HG03521 (cell line): ENCODE measurements around the gene CH25H.
"Not testable (repeated sequence)": the region's sequence is repeated elsewhere in the genome, so short reads cannot be mapped to it uniquely, and the experiment has no call there.

Experiments used
- ATAC-seq: cut with Tn5 transposase; IDR thresholded peaks from one replicate; pipeline ENCODE4 v1.9.1; 2021; ENCODE audit warnings: mild to moderate bottlenecking, moderate library complexity; ENCODE audit not compliant: unreplicated experiment

Gene CH25H

GRCh38 chr10:89201345-89202032 is 5.6 kb downstream of the CH25H start:
- no peak for ATAC-seq

GRCh38 chr10:89197473-89197872 is 9.6 kb downstream of the CH25H start:
- ATAC-seq = no peak

DNA sequence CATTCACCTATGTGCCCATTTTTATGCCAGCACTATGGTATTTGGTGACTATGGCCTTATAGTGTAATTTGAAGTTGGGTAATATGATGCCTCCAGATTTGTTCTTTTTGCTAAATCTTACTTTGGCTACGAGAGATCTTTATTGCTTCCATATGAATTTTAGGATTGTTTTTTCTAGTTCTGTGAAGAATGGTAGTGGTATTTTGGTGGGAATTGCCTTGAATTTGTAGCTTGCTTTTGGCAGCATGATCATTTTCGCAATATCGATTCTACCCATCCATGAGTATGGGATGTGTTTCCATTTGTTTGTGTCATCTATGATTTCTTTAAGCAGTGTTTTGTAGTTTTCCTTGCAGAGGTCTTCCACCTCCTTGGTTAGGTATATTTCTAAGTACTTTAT is 15.8 kb downstream of the CH25H start:
- ATAC-seq = not testable (repeated sequence)

DNA sequence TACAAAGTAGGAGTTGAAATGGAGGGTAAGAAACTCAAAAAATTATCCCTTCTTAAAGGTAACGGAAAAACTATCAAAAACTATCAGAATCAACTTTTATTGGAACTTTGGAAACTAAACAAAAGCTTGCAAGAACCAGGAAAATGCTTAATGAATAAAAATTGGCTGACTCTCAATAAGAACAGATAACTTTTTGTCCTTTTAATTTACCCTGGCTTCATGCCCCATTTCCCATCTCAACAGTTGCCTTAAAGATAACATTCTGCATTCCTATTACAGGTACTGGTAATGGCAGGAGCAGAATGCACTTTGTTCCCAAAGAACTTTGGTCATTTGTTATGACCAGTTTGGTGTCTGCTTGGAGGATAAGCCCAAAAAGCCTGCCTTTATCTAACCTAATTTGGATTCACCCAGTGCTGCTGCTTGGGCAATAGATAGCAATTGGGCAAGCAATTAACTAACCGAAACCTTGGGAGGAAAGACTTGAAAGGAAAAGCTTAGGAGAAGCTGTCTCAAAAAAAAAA is 17.8 kb downstream of the CH25H start:
- ATAC-seq = no peak

DNA sequence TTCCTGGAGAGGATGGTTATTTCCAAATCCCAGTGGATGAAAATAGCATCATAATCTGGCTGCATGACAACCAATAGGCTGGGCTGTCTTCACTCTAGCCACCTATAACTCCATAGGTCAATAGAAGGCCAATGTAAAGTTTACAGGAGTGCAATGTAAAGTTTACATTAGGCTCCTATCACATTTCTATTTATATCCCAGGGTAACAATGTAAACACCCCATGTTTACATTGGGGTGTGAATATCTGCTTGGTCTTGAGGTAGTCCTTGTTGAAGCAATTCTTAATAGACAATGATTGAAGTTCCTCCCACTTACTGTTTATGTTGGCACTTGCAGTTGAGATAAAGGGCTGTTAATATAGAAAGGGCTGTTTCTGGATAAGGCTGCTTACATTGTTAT is 21.5 kb downstream of the CH25H start:
- no peak for ATAC-seq

DNA sequence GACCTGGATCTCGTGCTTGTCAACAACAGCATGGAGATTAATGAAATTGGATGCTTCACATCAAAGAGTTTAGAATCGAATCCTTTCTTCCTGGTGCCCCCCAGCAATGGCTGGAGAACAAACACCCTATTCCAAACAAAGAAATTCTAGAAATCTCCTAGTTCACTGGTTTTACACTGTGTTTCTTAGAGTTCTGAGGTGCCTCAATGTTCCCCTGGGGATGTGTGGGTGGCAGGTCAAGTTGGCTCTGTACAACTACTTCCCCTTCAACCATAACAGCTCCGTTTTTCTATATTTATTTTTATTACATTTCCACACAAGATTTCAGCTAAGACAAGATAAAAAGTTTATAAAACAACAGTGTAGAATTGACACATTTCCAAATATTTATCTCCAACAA is 22.5 kb downstream of the CH25H start:
- ATAC-seq = no peak

DNA sequence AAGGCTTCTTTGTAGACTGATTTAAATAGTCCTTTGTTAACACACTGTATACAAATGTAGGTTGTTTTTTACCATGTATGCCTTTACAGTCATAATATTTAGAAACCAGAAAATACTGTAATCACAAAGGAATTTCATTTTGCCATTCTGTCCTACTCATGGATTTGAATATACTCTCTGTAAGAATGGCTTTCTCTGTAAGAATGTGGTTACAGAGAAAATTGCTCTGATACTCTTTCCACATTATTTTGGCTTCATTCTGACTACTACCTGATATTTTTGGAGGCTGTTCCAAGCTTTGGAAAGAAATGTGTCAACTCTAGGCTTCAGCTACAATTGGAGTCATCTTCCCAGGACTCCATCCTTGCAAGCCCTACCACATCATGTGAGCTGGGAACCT is 23.5 kb downstream of the CH25H start:
- ATAC-seq = no peak

DNA sequence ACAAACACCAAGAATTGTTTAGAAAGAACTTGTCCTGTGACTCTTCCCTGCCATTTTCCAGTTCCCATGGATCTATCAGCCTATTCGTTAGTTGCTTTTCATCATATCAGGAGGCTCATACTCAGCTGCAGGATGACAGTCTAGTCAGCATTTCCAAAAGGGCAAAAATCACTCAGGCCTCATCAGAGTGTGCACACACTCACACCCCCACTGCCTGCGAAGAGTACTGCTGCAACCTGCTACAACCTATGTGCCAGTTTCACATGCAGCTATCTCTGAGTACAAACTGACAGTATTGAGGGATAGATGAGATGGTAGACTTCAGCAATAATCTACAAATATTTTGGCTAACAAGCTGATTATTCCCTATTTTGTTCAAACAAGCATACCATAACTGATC is 24.2 kb downstream of the CH25H start:
- no peak for ATAC-seq

DNA sequence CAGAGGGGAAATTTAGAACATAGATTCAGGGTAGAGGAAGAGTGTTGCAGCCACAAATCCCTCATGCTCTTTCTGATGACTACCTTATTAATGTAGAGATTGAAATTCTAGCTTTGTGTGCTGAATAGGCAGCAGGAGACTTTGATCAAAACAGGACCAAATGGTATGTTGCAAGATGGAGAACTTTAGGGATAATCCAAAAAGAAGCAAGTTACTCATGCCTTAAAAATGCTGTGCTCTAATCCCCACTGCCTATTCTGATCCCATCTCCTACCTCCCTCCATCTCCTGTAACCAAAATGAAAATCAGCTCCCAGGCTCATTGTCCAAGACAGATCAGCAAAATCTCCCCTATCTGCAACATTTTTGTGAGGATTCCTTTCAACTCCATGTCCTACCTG is 31.3 kb downstream of the CH25H start:
- ATAC-seq = no peak

DNA sequence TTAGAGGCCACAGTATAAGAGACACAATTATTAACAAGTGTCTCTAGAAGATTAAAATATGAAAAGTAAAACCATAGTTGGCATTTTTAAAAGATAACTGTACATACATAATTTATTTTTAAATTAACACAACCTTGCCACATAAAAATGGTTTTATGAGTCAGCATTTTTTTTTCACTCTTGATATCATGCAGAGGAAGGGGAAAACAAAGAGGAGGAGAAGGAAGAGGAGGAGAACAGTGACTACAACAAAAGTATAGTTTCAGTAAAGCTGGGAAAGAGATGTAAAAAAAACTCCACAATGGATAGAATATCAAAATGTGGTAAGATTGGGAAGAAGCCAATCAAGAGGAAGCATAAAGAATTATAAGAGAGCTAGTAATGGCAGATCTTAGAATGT is 34.0 kb downstream of the CH25H start:
- no peak for ATAC-seq

DNA sequence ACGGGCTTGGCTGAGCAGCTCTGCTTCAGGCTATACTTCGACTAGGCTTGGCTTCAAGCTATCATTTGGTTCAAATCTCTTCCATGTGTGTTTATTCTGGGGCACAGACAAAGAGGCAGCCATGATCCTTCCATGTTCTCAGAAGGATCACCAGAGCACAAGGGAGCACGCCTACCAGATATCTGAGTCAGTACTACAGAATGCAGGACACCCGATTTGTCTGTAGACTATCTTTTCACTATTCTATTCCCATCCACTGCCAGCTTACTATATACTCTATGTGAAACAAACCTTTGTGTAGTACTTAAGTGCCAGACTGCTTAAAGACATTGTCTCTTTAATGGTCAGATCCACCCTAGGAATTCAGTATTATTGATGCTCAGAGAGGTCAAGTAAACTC is 35.1 kb downstream of the CH25H start:
- no peak for ATAC-seq

DNA sequence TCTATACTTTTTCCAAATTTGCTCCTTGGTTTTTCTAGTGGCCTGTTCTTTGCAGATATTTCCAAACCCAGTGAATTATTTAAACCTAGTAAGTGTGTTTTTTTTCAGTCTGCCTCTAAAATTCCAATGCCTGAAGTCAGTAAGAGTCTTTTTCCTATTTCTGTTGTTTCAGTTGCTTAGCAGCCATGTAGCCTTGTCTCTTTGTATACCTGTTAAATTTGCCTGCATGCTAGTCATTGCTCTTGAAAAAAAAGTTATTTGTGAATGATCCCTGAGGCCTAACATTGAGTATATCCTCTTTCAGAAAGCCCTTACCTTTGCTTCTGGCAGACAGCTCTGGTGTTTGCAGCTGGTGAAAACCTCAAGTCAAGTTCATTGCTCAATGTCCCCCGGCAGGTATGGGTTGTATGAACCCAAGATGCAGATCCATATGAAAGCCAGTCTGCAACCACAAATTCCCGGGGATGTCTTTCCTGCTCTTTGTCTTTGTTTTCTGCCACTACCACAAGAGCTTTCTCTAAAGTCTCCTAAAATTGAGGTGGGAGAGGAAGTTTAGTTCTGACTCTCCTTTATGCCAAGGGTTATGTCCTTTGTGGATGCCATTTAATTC is 35.7 kb downstream of the CH25H start:
- ATAC-seq = no peak

DNA sequence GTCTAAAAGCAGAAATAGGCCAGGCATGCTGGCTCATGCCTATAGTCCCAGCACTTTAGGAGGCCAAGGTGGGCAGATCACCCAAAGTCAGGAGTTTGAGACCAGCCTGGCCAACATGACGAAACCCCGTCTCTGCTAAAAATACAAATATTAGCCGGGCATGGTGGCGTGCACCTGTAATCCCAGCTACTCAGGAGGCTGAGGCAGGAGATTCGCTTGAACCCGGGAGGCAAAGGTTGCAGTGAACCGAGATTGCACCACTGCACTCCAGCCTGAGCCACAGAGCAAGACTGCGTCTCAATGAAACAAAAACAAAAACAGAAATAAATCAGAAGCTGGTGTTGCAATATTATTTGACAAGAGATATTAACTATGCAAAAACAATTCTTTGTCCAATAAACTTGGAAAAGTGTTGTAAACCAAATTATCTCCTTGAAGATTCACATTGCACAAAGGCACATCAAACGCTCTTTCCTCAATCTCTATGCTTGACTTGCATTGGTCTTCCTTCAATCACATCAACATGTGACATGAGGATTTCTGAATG is 38.7 kb downstream of the CH25H start:
- ATAC-seq = not testable (repeated sequence)

DNA sequence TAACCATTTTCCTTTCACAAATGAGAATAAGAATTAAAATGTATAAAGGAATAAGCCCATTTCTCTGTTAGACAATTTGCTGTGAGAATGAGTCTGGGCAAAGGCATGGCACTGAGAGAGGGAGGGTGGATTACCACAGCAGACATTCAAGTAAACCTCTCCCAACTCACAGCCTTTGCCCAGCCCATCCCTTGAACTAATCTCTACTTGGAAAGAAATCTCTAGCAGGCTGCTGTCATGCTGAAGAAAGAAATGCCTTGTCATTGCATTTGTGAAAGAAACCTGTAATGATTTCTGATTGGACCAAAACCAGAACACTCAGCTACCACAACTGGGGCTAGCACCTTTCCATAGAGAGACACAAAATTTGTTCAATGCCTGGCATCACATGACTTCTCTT is 39.2 kb downstream of the CH25H start:
- no peak for ATAC-seq

DNA sequence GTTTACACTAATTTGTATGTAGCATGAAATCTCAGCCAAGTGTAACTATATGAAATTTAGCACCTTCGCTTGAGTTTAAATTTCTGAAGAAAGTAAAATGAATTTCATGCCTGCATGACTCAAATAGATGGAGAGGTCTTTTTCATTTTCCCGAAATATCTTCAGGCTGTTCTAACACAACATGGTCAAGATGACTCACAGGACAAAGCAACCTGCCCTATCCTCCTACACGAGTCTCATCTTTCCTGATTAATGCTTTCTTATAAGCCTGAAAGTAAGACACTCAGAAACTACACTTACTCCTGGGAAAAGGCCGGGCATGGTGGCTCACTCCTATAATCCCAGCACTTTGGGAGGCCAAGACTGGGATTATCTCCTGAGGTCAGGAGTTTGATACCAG is 41.2 kb downstream of the CH25H start:
- no peak for ATAC-seq

- no peak for ATAC-seq
Observed at GRCh38 chr10:89164920-89165319, 42.2 kb downstream of the CH25H start.

- ATAC-seq = peak; percentile 13
Observed at GRCh38 chr10:89164080-89164479, 43.0 kb downstream of the CH25H start.

GRCh38 chr10:89163265-89163995 is 43.7 kb downstream of the CH25H start:
- peak; percentile 93 for ATAC-seq

- ATAC-seq = no peak
Observed at GRCh38 chr10:89162596-89162995, 44.5 kb downstream of the CH25H start.

GRCh38 chr10:89160339-89160738 is 46.8 kb downstream of the CH25H start:
- ATAC-seq = no peak

- ATAC-seq = no peak
Observed at GRCh38 chr10:89159761-89160160, 47.4 kb downstream of the CH25H start.

DNA sequence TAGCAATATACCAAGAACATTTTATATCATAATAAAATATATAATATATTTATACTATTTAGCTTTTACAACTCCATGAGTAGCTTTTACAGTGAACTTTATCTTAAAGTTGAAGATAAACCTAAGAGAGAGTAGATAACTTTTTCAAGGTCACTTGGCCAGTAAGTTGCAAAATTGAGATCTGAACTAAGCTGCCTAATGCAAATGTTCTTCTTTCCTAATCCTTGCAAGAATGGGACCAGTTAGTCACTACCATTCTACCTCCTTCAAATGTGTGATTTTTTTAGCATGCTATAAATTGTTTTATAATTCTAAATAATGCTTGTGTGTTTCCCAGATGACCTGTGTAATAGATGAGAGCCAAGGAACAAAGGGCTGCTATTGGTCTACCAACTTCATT is 47.8 kb downstream of the CH25H start:
- no peak for ATAC-seq
